CD14-positive monocyte (primary cell): ENCODE data around the gene APCDD1L. TPM values are rescaled to one million over a fixed set of nuclear protein-coding genes. Genes with fewer than 3 reads are reported as not detected.
"Not testable (repeated sequence)": the region's sequence is repeated elsewhere in the genome, so short reads cannot be mapped to it uniquely, and the experiment has no call there.

Experiments
- DNase-seq, 3 donors: peaks; one replicate each; pipeline ENCODE4 v3.0.0-alpha.2; 2011 to 2022
- H2AFZ ChIP-seq: 2 replicates; pipeline ENCODE4 v1.6.0; 2012; ENCODE audit warnings: mild to moderate bottlenecking, low read depth, low read length, inconsistent platforms; ENCODE audit not compliant: insufficient read depth, poor library complexity, severe bottlenecking
- H3K27ac ChIP-seq, 2 donors: 1 replicate in 1 of 2; 2 replicates in 1 of 2; pipeline ENCODE4 v1.5.1; 2012 to 2013; ENCODE audit warnings: low read length in 2 of 2, control low read depth in 1 of 2, inconsistent platforms in 1 of 2, low read depth in 1 of 2, mild to moderate bottlenecking in 1 of 2
- H3K27me3 ChIP-seq, 2 donors: one replicate each; pipeline versions ENCODE4 v1.6.0 to v1.6.1; 2011 to 2013; ENCODE audit warnings: low read length in 2 of 2; ENCODE audit not compliant: control insufficient read depth in 2 of 2, insufficient read depth in 2 of 2
- H3K36me3 ChIP-seq, 2 donors: replicated peaks in 1 of 2; 1 replicate in 1 of 2; 2 replicates in 1 of 2; pipeline versions ENCODE4 v1.5.1 to v1.6.1; 2012 to 2013; ENCODE audit warnings: low read length in 2 of 2, control low read depth in 1 of 2, inconsistent platforms in 1 of 2, mild to moderate bottlenecking in 1 of 2; ENCODE audit not compliant: insufficient read depth in 2 of 2, control insufficient read depth in 1 of 2
- H3K4me1 ChIP-seq, 2 donors: 1 replicate in 1 of 2; 2 replicates in 1 of 2; pipeline versions ENCODE4 v1.5.1 to v1.6.1; 2012 to 2013; ENCODE audit warnings: low read length in 2 of 2, control low read depth in 1 of 2, inconsistent platforms in 1 of 2, mild to moderate bottlenecking in 1 of 2, moderate library complexity in 1 of 2; ENCODE audit not compliant: insufficient read depth in 2 of 2, control insufficient read depth in 1 of 2
- H3K4me2 ChIP-seq: replicated peaks from 2 replicates; pipeline ENCODE3; 2012; ENCODE audit warnings: low read length, moderate library complexity, mild to moderate bottlenecking; ENCODE audit not compliant: poor library complexity, severe bottlenecking; ENCODE audit errors: extremely low read depth
- H3K4me3 ChIP-seq, 3 experiments: fragments of 200-600 bp in 1 of 3; sonication (generic) in 1 of 3; replicated peaks in 1 of 3; 1 replicate in 2 of 3; 2 replicates in 1 of 3; pipeline ENCODE4 v1.5.1; 2011 to 2013; ENCODE audit warnings: low read length in 3 of 3, mild to moderate bottlenecking in 3 of 3, control low read depth in 2 of 3, low read depth in 2 of 3, inconsistent platforms in 1 of 3, moderate library complexity in 1 of 3
- H3K79me2 ChIP-seq: 2 replicates; pipeline ENCODE4 v1.6.0; 2012; ENCODE audit warnings: mild to moderate bottlenecking, control low read depth, inconsistent platforms, low read length, moderate library complexity; ENCODE audit not compliant: insufficient read depth
- H3K9ac ChIP-seq: 2 replicates; pipeline ENCODE4 v1.6.0; 2017; ENCODE audit warnings: low read length, mild to moderate bottlenecking; ENCODE audit not compliant: insufficient read depth, poor library complexity, severe bottlenecking
- H3K9me3 ChIP-seq, 2 donors: replicated peaks in 1 of 2; 1 replicate in 1 of 2; 2 replicates in 1 of 2; pipeline versions ENCODE4 v1.5.1 to v1.6.1; 2012 to 2013; ENCODE audit warnings: low read length in 2 of 2, control low read depth in 1 of 2; ENCODE audit not compliant: control insufficient read depth in 1 of 2, insufficient read depth in 1 of 2
- H4K20me1 ChIP-seq: 2 replicates; pipeline ENCODE4 v1.6.0; 2012; ENCODE audit warnings: mild to moderate bottlenecking, low read length, control low read depth, moderate library complexity; ENCODE audit not compliant: insufficient read depth
- H3K27ac Mint-ChIP-seq, 7 donors: one replicate each; pipeline ENCODE4 v1.8.0; 2020; ENCODE audit warnings: mild to moderate bottlenecking in 7 of 7, mixed read lengths in 7 of 7, moderate library complexity in 6 of 7, inconsistent platforms in 2 of 7
- H3K27me3 Mint-ChIP-seq, 3 donors: one replicate each; pipeline ENCODE4 v1.8.0; 2021 to 2022; ENCODE audit warnings: low read depth in 3 of 3, mild to moderate bottlenecking in 3 of 3, mixed read lengths in 3 of 3, moderate library complexity in 3 of 3, inconsistent platforms in 1 of 3
- H3K36me3 Mint-ChIP-seq, 2 donors: one replicate each; pipeline ENCODE4 v1.8.0; 2020; ENCODE audit warnings: mixed read lengths in 2 of 2, inconsistent platforms in 1 of 2, mild to moderate bottlenecking in 1 of 2
- H3K4me1 Mint-ChIP-seq: one replicate; pipeline ENCODE4 v1.8.0; 2020; ENCODE audit warnings: mild to moderate bottlenecking, mixed read lengths
- H3K4me3 Mint-ChIP-seq, 2 donors: one replicate each; pipeline ENCODE4 v1.8.0; 2020; ENCODE audit warnings: mild to moderate bottlenecking in 2 of 2, mixed read lengths in 2 of 2, moderate library complexity in 1 of 2
- H3K9me3 Mint-ChIP-seq, 7 donors: one replicate each; pipeline ENCODE4 v1.8.0; 2020 to 2022; ENCODE audit warnings: mixed read lengths in 7 of 7, mild to moderate bottlenecking in 6 of 7, moderate library complexity in 6 of 7, inconsistent platforms in 2 of 7
- CTCF ChIP-seq: fragments of 200-600 bp; IDR thresholded peaks from one replicate; pipeline ENCODE4 v1.8.0; 2022; ENCODE audit warnings: antibody characterized with exemption, mild to moderate bottlenecking
- WGBS: methylation state at CpG from one replicate; pipeline ENCODE4 v1.1.5; 2013; ENCODE audit warnings: missing lambda C conversion rate; ENCODE audit not compliant: insufficient coverage; 5-methylcytosine and 5-hydroxymethylcytosine counted together
- intact Hi-C, 2 donors: fragments of 100-400 bp; cut with micrococcal nuclease; formaldehyde crosslinking; loops; one replicate each; pipeline versions ENCODE4 v1.15.0 to v1.15.1; 2023
- polyA plus RNA-seq, 3 donors: library from polyadenylated mRNA; depleted of rRNA in 1 of 3; unstranded in 2 of 3; stranded (reverse) in 1 of 3; fragments of 300-500 nt in 2 of 3; fragments of >200 nt in 1 of 3; fragmentation: Illumina TruSeq in 2 of 3; gene quantifications; 1 replicate in 2 of 3; 2 replicates in 1 of 3; pipeline ENCODE4 v1.2.3, GENCODE V29; 2012 to 2021

APCDD1L gene
- polyA plus RNA-seq, 3 donors: not detected

- H3K9ac ChIP-seq: no peak overlapping the region
- Mint-ChIP-seq H3K4me1 (peaks cover 9% of the 10 kb centered on the region), H3K9me3 (peaks cover 0 to 6% (median 0%) of the 10 kb centered on the region in 7 donors), H3K27me3 (no peaks in the 10 kb centered on the region), H3K27ac (peak overlapping the region in 3 of 7 donors; percentile 53 to 79 (median 62)), H3K4me3 (no peak overlapping the region), H3K36me3 (peaks cover 35 to 41% of the 10 kb centered on the region in 2 donors)
- WGBS: no CpG with 5 or more reads among the region's 1 CpG
- TF ChIP-seq CTCF: no peak
- H3K4me3 ChIP-seq: no peak overlapping the region
- H3K27ac ChIP-seq: no peak overlapping the region
- no peak overlapping the region for H3K4me2 ChIP-seq
- H3K4me1 ChIP-seq: no peaks in the 10 kb centered on the region
- intact Hi-C loops: no loop called here
- H3K79me2 ChIP-seq: peaks cover 62% of the 10 kb centered on the region
- H2AFZ ChIP-seq: no peak overlapping the region
- H4K20me1 ChIP-seq: peaks cover 65% of the 10 kb centered on the region
- no peaks in the 10 kb centered on the region for H3K9me3 ChIP-seq
- no peaks in the 10 kb centered on the region for H3K27me3 ChIP-seq
- no peak for DNase-seq
- H3K36me3 ChIP-seq: peaks cover 22 to 34% of the 10 kb centered on the region in 2 donors
Measured at GRCh38 chr20:58416057-58416456, 99.1 kb downstream of the APCDD1L start.

GRCh38 chr20:58414786-58415185, 100.4 kb downstream of the APCDD1L start:
- H3K9me3 Mint-ChIP-seq, intact Hi-C loops, H2AFZ ChIP-seq, H3K9me3 ChIP-seq, H3K4me1 ChIP-seq, H3K27me3 ChIP-seq, H3K4me3 ChIP-seq, DNase-seq, H3K4me1 Mint-ChIP-seq, H3K4me2 ChIP-seq, H3K9ac ChIP-seq, H3K27me3 Mint-ChIP-seq, H3K4me3 Mint-ChIP-seq: not testable (repeated sequence)
- peaks cover 68% of the 10 kb centered on the region for H3K79me2 ChIP-seq
- peaks cover 15 to 21% of the 10 kb centered on the region in 2 donors for H3K36me3 ChIP-seq
- H3K27ac ChIP-seq: peak overlapping the region in 1 of 2 donors; percentile 15
- H4K20me1 ChIP-seq: peaks cover 68% of the 10 kb centered on the region
- peaks cover 24 to 28% of the 10 kb centered on the region in 2 donors for H3K36me3 Mint-ChIP-seq
- peak overlapping the region in 1 of 7 donors; percentile 23 for H3K27ac Mint-ChIP-seq
- WGBS: no CpG with 5 or more reads among the region's 26 CpGs

GRCh38 chr20:58414216-58414615, 101.0 kb downstream of the APCDD1L start:
- intact Hi-C loops, H2AFZ ChIP-seq, H3K4me3 Mint-ChIP-seq, H3K4me1 ChIP-seq, H3K9me3 ChIP-seq, DNase-seq, H3K27ac Mint-ChIP-seq, H3K4me3 ChIP-seq, H3K4me2 ChIP-seq, H3K27me3 Mint-ChIP-seq, H3K27me3 ChIP-seq, H3K9me3 Mint-ChIP-seq, H3K9ac ChIP-seq, H3K27ac ChIP-seq: not testable (repeated sequence)
- H3K36me3 ChIP-seq: peaks cover 10 to 15% of the 10 kb centered on the region in 2 donors
- WGBS: 100% methylated on average over 2 of the region's 35 CpGs
- H3K79me2 ChIP-seq: peaks cover 74% of the 10 kb centered on the region
- Mint-ChIP-seq H3K4me1 (peaks cover 13% of the 10 kb centered on the region), H3K36me3 (peaks cover 19 to 22% of the 10 kb centered on the region in 2 donors)
- H4K20me1 ChIP-seq: peaks cover 68% of the 10 kb centered on the region
